SK-N-SH treated with all-trans-retinoic acid at 6 μM for 48 hours (cell line): ENCODE results near the gene NSG1.

Experiments
- RARB ChIP-seq: fragments of 250-450 bp; sonication (Bioruptor Pico); IDR thresholded peaks from 2 replicates; pipeline ENCODE4 v1.8.0; 2021; ENCODE audit warnings: mild to moderate bottlenecking, moderate library complexity
- ZFP3 ChIP-seq: fragments of 250-450 bp; sonication (Bioruptor Pico); IDR thresholded peaks from 2 replicates; pipeline ENCODE4 v1.5.0; 2020; ENCODE audit warnings: mild to moderate bottlenecking, moderate library complexity
- ZNF565 ChIP-seq: fragments of 450-650 bp; formaldehyde crosslinking; conservative IDR thresholded peaks from 2 replicates; pipeline ENCODE4 v1.5.0; 2020; ENCODE audit warnings: low read depth, mild to moderate bottlenecking, moderate library complexity
- TF ChIP-seq, protein P1 (sequence below): fragments of 250-450 bp; sonication (Bioruptor Pico); IDR thresholded peaks from 2 replicates; pipeline ENCODE4 v1.8.0; 2020; ENCODE audit warnings: mild to moderate bottlenecking, moderate library complexity, borderline replicate concordance

GRCh38 chr4:4347585-4347984, 39.3 kb upstream of the NSG1 start:
- TF ChIP-seq ZFP3 (CRISPR knock-in tag) = no peak
- TF ChIP-seq RARB = no peak
- TF ChIP-seq ZNF565 (CRISPR knock-in tag) = no peak
- TF ChIP-seq, protein P1, sequence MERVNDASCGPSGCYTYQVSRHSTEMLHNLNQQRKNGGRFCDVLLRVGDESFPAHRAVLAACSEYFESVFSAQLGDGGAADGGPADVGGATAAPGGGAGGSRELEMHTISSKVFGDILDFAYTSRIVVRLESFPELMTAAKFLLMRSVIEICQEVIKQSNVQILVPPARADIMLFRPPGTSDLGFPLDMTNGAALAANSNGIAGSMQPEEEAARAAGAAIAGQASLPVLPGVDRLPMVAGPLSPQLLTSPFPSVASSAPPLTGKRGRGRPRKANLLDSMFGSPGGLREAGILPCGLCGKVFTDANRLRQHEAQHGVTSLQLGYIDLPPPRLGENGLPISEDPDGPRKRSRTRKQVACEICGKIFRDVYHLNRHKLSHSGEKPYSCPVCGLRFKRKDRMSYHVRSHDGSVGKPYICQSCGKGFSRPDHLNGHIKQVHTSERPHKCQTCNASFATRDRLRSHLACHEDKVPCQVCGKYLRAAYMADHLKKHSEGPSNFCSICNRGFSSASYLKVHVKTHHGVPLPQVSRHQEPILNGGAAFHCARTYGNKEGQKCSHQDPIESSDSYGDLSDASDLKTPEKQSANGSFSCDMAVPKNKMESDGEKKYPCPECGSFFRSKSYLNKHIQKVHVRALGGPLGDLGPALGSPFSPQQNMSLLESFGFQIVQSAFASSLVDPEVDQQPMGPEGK (CRISPR knock-in tag) = no peak
